IMR-90 (cell line): Measurements from ENCODE around the gene ARPP21. TPM values are rescaled to one million over a fixed set of nuclear protein-coding genes. Genes with fewer than 3 reads are reported as not detected.
A peak's percentile ranks its signal among the peaks of the same experiment; 100 is the strongest.

ENCODE experiments used
- ATAC-seq: fragments of 200-7000 bp; cut with Tn5 transposase; 2 replicates; pipeline ENCODE4 v1.9.1; 2020; ENCODE audit warnings: low read depth, mild to moderate bottlenecking, moderate library complexity
- BruUV-seq: library from RNA; stranded (reverse); fragments of 400-500 nt; replicated peaks from 2 replicates; lab custom pipeline; 2021; lab: Mats Ljungman, UMichigan
- CTCF ChIA-PET: fragments of 300-600 bp; formaldehyde crosslinking; extraction: SDS; loops from one replicate; lab custom pipeline; 2021; ENCODE audit warnings: antibody characterized with exemption; lab: Yijun Ruan, JAX
- POLR2A ChIA-PET: fragments of 300-600 bp; sonication (Branson Sonifier 250); formaldehyde crosslinking; loops from one replicate; lab custom pipeline; 2022; ENCODE audit warnings: antibody characterized with exemption; ENCODE audit not compliant: unreplicated experiment; lab: Charles Lee
- DNase-seq: peaks from one replicate; pipeline ENCODE4 v3.0.0; 2013
- H2AFZ ChIP-seq: replicated peaks from 2 replicates; pipeline ENCODE3; 2013; ENCODE audit warnings: low read length, mild to moderate bottlenecking; ENCODE audit not compliant: poor library complexity
- H2AK5ac ChIP-seq: 2 replicates; pipeline ENCODE4 v1.6.1; 2013; ENCODE audit warnings: low read depth, low read length, inconsistent platforms
- H2AK9ac ChIP-seq: replicated peaks from 2 replicates; pipeline ENCODE3; 2013; ENCODE audit warnings: mild to moderate bottlenecking, low read depth, low read length, moderate library complexity; ENCODE audit not compliant: poor library complexity
- H2BK120ac ChIP-seq: 2 replicates; pipeline ENCODE4 v1.6.1; 2013; ENCODE audit warnings: low read depth, low read length, inconsistent platforms
- H2BK15ac ChIP-seq: 3 replicates; pipeline ENCODE4 v1.6.1; 2013; ENCODE audit warnings: low read depth, low read length, inconsistent platforms
- H2BK20ac ChIP-seq: 2 replicates; pipeline ENCODE4 v1.6.1; 2013; ENCODE audit warnings: low read depth, mild to moderate bottlenecking, inconsistent platforms, low read length, moderate library complexity
- H2BK5ac ChIP-seq: 2 replicates; pipeline ENCODE4 v1.6.1; 2013; ENCODE audit warnings: mild to moderate bottlenecking, low read depth, low read length, inconsistent platforms; ENCODE audit not compliant: poor library complexity, severe bottlenecking
- H3K14ac ChIP-seq: replicated peaks from 2 replicates; pipeline ENCODE4 v1.6.1; 2013; ENCODE audit warnings: low read depth, low read length, inconsistent platforms
- H3K18ac ChIP-seq: 2 replicates; pipeline ENCODE4 v1.6.1; 2013; ENCODE audit warnings: low read depth, low read length, control low read depth
- H3K23ac ChIP-seq: 2 replicates; pipeline ENCODE4 v1.6.1; 2013; ENCODE audit warnings: low read depth, low read length, inconsistent platforms
- H3K27ac ChIP-seq: 2 replicates; pipeline ENCODE4 v1.5.1; 2013; ENCODE audit warnings: mild to moderate bottlenecking, control low read depth, low read length; ENCODE audit not compliant: insufficient read depth
- H3K27me3 ChIP-seq: 2 replicates; pipeline ENCODE4 v1.6.1; 2013; ENCODE audit warnings: low read length; ENCODE audit not compliant: control insufficient read depth, insufficient read depth
- H3K36me3 ChIP-seq: 2 replicates; pipeline ENCODE4 v1.6.1; 2013; ENCODE audit warnings: low read length, mixed read lengths; ENCODE audit not compliant: control insufficient read depth, insufficient read depth
- H3K4ac ChIP-seq: 2 replicates; pipeline ENCODE4 v1.6.1; 2013; ENCODE audit warnings: low read depth, low read length, inconsistent platforms
- H3K4me1 ChIP-seq: 2 replicates; pipeline ENCODE4 v1.6.1; 2013; ENCODE audit warnings: low read length, mixed read lengths; ENCODE audit not compliant: control insufficient read depth, insufficient read depth
- H3K4me2 ChIP-seq: 2 replicates; pipeline ENCODE4 v1.6.1; 2013; ENCODE audit warnings: low read depth, mild to moderate bottlenecking, control low read depth, low read length, moderate library complexity
- H3K4me3 ChIP-seq: 2 replicates; pipeline ENCODE4 v1.5.1; 2013; ENCODE audit warnings: low read depth, mild to moderate bottlenecking, control low read depth, low read length, moderate library complexity; ENCODE audit not compliant: insufficient read depth
- H3K56ac ChIP-seq: 2 replicates; pipeline ENCODE4 v1.6.1; 2013; ENCODE audit warnings: low read length, inconsistent platforms; ENCODE audit not compliant: insufficient read depth; ENCODE audit errors: extremely low read depth
- H3K79me1 ChIP-seq, 2 experiments: 2 replicates each; pipeline ENCODE4 v1.6.1; 2013; ENCODE audit warnings: low read length in 2 of 2, inconsistent platforms in 1 of 2, low read depth in 1 of 2
- H3K9ac ChIP-seq: 2 replicates; pipeline ENCODE4 v1.6.1; 2013; ENCODE audit warnings: low read depth, low read length, control low read depth
- H3K9me1 ChIP-seq: 2 replicates; pipeline ENCODE4 v1.6.1; 2013; ENCODE audit warnings: low read length, inconsistent platforms; ENCODE audit not compliant: insufficient read depth
- H3K9me3 ChIP-seq: 2 replicates; pipeline ENCODE4 v1.6.1; 2013; ENCODE audit warnings: low read length; ENCODE audit not compliant: control insufficient read depth, insufficient read depth
- H4K20me1 ChIP-seq: 2 replicates; pipeline ENCODE4 v1.6.1; 2013; ENCODE audit warnings: low read length, inconsistent platforms; ENCODE audit not compliant: insufficient read depth
- H4K5ac ChIP-seq: 2 replicates; pipeline ENCODE4 v1.6.1; 2013; ENCODE audit warnings: mild to moderate bottlenecking, low read depth, low read length, control low read depth
- H4K8ac ChIP-seq, 2 experiments: 2 replicates each; pipeline ENCODE4 v1.6.1; 2013; ENCODE audit warnings: low read depth in 2 of 2, low read length in 2 of 2, control low read depth in 1 of 2, inconsistent platforms in 1 of 2
- H4K91ac ChIP-seq: 2 replicates; pipeline ENCODE4 v1.6.1; 2013; ENCODE audit warnings: low read depth, low read length, inconsistent platforms; ENCODE audit not compliant: insufficient read depth
- BHLHE40 ChIP-seq: fragments of 150-350 bp; IDR thresholded peaks from 2 replicates; pipeline ENCODE4 v1.6.1; 2016; ENCODE audit warnings: mild to moderate bottlenecking, low read depth, low read length
- CHD1 ChIP-seq: IDR thresholded peaks from 2 replicates; pipeline ENCODE4 v1.6.1; 2012; ENCODE audit warnings: low read depth, low read length, improper control_type of control experiment
- ELK1 ChIP-seq: fragments of 150-350 bp; IDR thresholded peaks from 2 replicates; pipeline ENCODE4 v1.6.1; 2016; ENCODE audit warnings: low read depth, mild to moderate bottlenecking, low read length, moderate library complexity, borderline replicate concordance
- FOS ChIP-seq: fragments of 150-350 bp; IDR thresholded peaks from 2 replicates; pipeline ENCODE4 v1.6.1; 2016; ENCODE audit warnings: low read depth, low read length
- MXI1 ChIP-seq: IDR thresholded peaks from 2 replicates; pipeline ENCODE4 v1.6.1; 2012; ENCODE audit warnings: low read depth, mild to moderate bottlenecking, low read length, moderate library complexity, borderline replicate concordance
- NFE2L2 ChIP-seq: fragments of 150-350 bp; IDR thresholded peaks from 2 replicates; pipeline ENCODE4 v1.6.1; 2016; ENCODE audit warnings: low read depth, mild to moderate bottlenecking, low read length
- POLR2A ChIP-seq: IDR thresholded peaks from 2 replicates; pipeline ENCODE4 v1.6.1; 2012; ENCODE audit warnings: mild to moderate bottlenecking, low read depth, low read length
- RAD21 ChIP-seq: IDR thresholded peaks from 2 replicates; pipeline ENCODE4 v1.6.1; 2012; ENCODE audit warnings: low read length, improper control_type of control experiment
- USF2 ChIP-seq: fragments of 150-350 bp; IDR thresholded peaks from 2 replicates; pipeline ENCODE4 v1.6.1; 2017; ENCODE audit warnings: mild to moderate bottlenecking, antibody characterized with exemption, low read length, low read depth
- WGBS, 2 experiments: methylation state at CpG; one replicate each; pipeline versions ENCODE4 v1.1.5 to v1.1.7; 2013; ENCODE audit warnings: missing lambda C conversion rate in 2 of 2; ENCODE audit not compliant: insufficient read length in 1 of 2; ENCODE audit errors: extremely low coverage in 2 of 2; 5-methylcytosine and 5-hydroxymethylcytosine counted together
- dilution Hi-C: fragments of 300-500 bp; cut with HindIII; formaldehyde crosslinking; loops from one replicate; pipeline ENCODE4 v1.14.3; 2018; ENCODE audit warnings: low sequenced_read_pairs; ENCODE audit not compliant: unreplicated experiment
- in situ Hi-C: fragments of 300-500 bp; cut with MboI; formaldehyde crosslinking; loops from 3 replicates; pipeline ENCODE4 v1.14.3; 2019; ENCODE audit warnings: low sequenced_read_pairs, inconsistent platforms, mixed read lengths
- intact Hi-C: fragments of 100-400 bp; cut with micrococcal nuclease; formaldehyde crosslinking; loops from 2 replicates; pipeline ENCODE4 v1.10.0; 2022
- polyA plus RNA-seq, 3 experiments: library from polyadenylated mRNA; depleted of rRNA; stranded (reverse); fragments of >200 nt; gene quantifications; 2 replicates each; pipeline ENCODE4 v1.2.3, GENCODE V29; 2012; ENCODE audit warnings: low replicate concordance in 1 of 3
- total RNA-seq: library from RNA; depleted of rRNA; stranded (reverse); fragments of >200 nt; gene quantifications from 2 replicates; pipeline ENCODE4 v1.2.3, GENCODE V29; 2012

The ARPP21 gene
- total and polyA plus RNA-seq, 2 of the 4 experiments (the other 2 are of a cell fraction), result not detected

- Histone ChIP-seq H3K56ac (no peak overlapping the region), H3K9me1 (no peaks in the 10 kb centered on the region), H3K4me2 (no peak overlapping the region), H3K9me3 (peaks cover 2% of the 10 kb centered on the region; the same call in 1 of the 2 replicates), H3K9ac (no peak overlapping the region), H2BK120ac (no peak overlapping the region), H3K36me3 (no peaks in the 10 kb centered on the region), H4K5ac (no peak overlapping the region), H2AK9ac (no peak overlapping the region), H3K14ac (no peak overlapping the region), H3K4me1 (no peaks in the 10 kb centered on the region), H3K27me3 (no peaks in the 10 kb centered on the region), H3K79me1 (no peaks in the 10 kb centered on the region), H3K27ac (no peak overlapping the region), H2BK15ac (no peak overlapping the region), H3K4ac (no peak overlapping the region), H4K8ac (no peak overlapping the region), H3K23ac (no peak overlapping the region), H4K20me1 (no peaks in the 10 kb centered on the region), H4K91ac (no peak overlapping the region), H2BK5ac (no peak overlapping the region), H3K18ac (no peak overlapping the region), H2BK20ac (no peak overlapping the region), H3K4me3 (no peak overlapping the region), H2AFZ (no peak overlapping the region), H2AK5ac (no peak overlapping the region)
- DNase-seq, result peak; percentile 22
- dilution Hi-C loops (no loop called here), in situ Hi-C loops (no loop called here), intact Hi-C loops (no loop called here)
- ATAC-seq, result peak; percentile 51
- CTCF ChIA-PET, result no interaction called here
- BruUV-seq, result no TSS peak
- POLR2A ChIA-PET, result no interaction called here
- no peak for TF ChIP-seq NFE2L2
- no peak for TF ChIP-seq ELK1
- TF ChIP-seq FOS, result no peak
- no peak for TF ChIP-seq BHLHE40
- TF ChIP-seq CHD1, result no peak
- no peak for TF ChIP-seq MXI1
- no peak for TF ChIP-seq USF2
- TF ChIP-seq POLR2A, result no peak
- TF ChIP-seq RAD21, result no peak
- WGBS, 2 experiments, result no CpG with 5 or more reads among the region's 1 CpG
These were observed 12.5 kb downstream of the ARPP21 start for GRCh38 chr3:35651851-35652250.
